IMR-90 (cell line): Measurements from ENCODE around the gene SFT2D3. TPM values are rescaled to one million over a fixed set of nuclear protein-coding genes. Genes with fewer than 3 reads are reported as not detected.

Source experiments
- ATAC-seq: fragments of 200-7000 bp; cut with Tn5 transposase; 2 replicates; pipeline ENCODE4 v1.9.1; 2020; ENCODE audit warnings: low read depth, mild to moderate bottlenecking, moderate library complexity
- BruUV-seq: library from RNA; stranded (reverse); fragments of 400-500 nt; replicated peaks from 2 replicates; lab custom pipeline; 2021; lab: Mats Ljungman, UMichigan
- CTCF ChIA-PET: fragments of 300-600 bp; formaldehyde crosslinking; extraction: SDS; loops from one replicate; lab custom pipeline; 2021; ENCODE audit warnings: antibody characterized with exemption; lab: Yijun Ruan, JAX
- POLR2A ChIA-PET: fragments of 300-600 bp; sonication (Branson Sonifier 250); formaldehyde crosslinking; loops from one replicate; lab custom pipeline; 2022; ENCODE audit warnings: antibody characterized with exemption; ENCODE audit not compliant: unreplicated experiment; lab: Charles Lee
- DNase-seq: peaks from one replicate; pipeline ENCODE4 v3.0.0; 2013
- H2AFZ ChIP-seq: replicated peaks from 2 replicates; pipeline ENCODE3; 2013; ENCODE audit warnings: low read length, mild to moderate bottlenecking; ENCODE audit not compliant: poor library complexity
- H2AK5ac ChIP-seq: 2 replicates; pipeline ENCODE4 v1.6.1; 2013; ENCODE audit warnings: low read depth, low read length, inconsistent platforms
- H2AK9ac ChIP-seq: replicated peaks from 2 replicates; pipeline ENCODE3; 2013; ENCODE audit warnings: mild to moderate bottlenecking, low read depth, low read length, moderate library complexity; ENCODE audit not compliant: poor library complexity
- H2BK120ac ChIP-seq: 2 replicates; pipeline ENCODE4 v1.6.1; 2013; ENCODE audit warnings: low read depth, low read length, inconsistent platforms
- H2BK15ac ChIP-seq: 3 replicates; pipeline ENCODE4 v1.6.1; 2013; ENCODE audit warnings: low read depth, low read length, inconsistent platforms
- H2BK20ac ChIP-seq: 2 replicates; pipeline ENCODE4 v1.6.1; 2013; ENCODE audit warnings: low read depth, mild to moderate bottlenecking, inconsistent platforms, low read length, moderate library complexity
- H2BK5ac ChIP-seq: 2 replicates; pipeline ENCODE4 v1.6.1; 2013; ENCODE audit warnings: mild to moderate bottlenecking, low read depth, low read length, inconsistent platforms; ENCODE audit not compliant: poor library complexity, severe bottlenecking
- H3K14ac ChIP-seq: replicated peaks from 2 replicates; pipeline ENCODE4 v1.6.1; 2013; ENCODE audit warnings: low read depth, low read length, inconsistent platforms
- H3K18ac ChIP-seq: 2 replicates; pipeline ENCODE4 v1.6.1; 2013; ENCODE audit warnings: low read depth, low read length, control low read depth
- H3K23ac ChIP-seq: 2 replicates; pipeline ENCODE4 v1.6.1; 2013; ENCODE audit warnings: low read depth, low read length, inconsistent platforms
- H3K27ac ChIP-seq: 2 replicates; pipeline ENCODE4 v1.5.1; 2013; ENCODE audit warnings: mild to moderate bottlenecking, control low read depth, low read length; ENCODE audit not compliant: insufficient read depth
- H3K27me3 ChIP-seq: 2 replicates; pipeline ENCODE4 v1.6.1; 2013; ENCODE audit warnings: low read length; ENCODE audit not compliant: control insufficient read depth, insufficient read depth
- H3K36me3 ChIP-seq: 2 replicates; pipeline ENCODE4 v1.6.1; 2013; ENCODE audit warnings: low read length, mixed read lengths; ENCODE audit not compliant: control insufficient read depth, insufficient read depth
- H3K4ac ChIP-seq: 2 replicates; pipeline ENCODE4 v1.6.1; 2013; ENCODE audit warnings: low read depth, low read length, inconsistent platforms
- H3K4me1 ChIP-seq: 2 replicates; pipeline ENCODE4 v1.6.1; 2013; ENCODE audit warnings: low read length, mixed read lengths; ENCODE audit not compliant: control insufficient read depth, insufficient read depth
- H3K4me2 ChIP-seq: 2 replicates; pipeline ENCODE4 v1.6.1; 2013; ENCODE audit warnings: low read depth, mild to moderate bottlenecking, control low read depth, low read length, moderate library complexity
- H3K4me3 ChIP-seq: 2 replicates; pipeline ENCODE4 v1.5.1; 2013; ENCODE audit warnings: low read depth, mild to moderate bottlenecking, control low read depth, low read length, moderate library complexity; ENCODE audit not compliant: insufficient read depth
- H3K56ac ChIP-seq: 2 replicates; pipeline ENCODE4 v1.6.1; 2013; ENCODE audit warnings: low read length, inconsistent platforms; ENCODE audit not compliant: insufficient read depth; ENCODE audit errors: extremely low read depth
- H3K79me1 ChIP-seq, 2 experiments: 2 replicates each; pipeline ENCODE4 v1.6.1; 2013; ENCODE audit warnings: low read length in 2 of 2, inconsistent platforms in 1 of 2, low read depth in 1 of 2
- H3K9ac ChIP-seq: 2 replicates; pipeline ENCODE4 v1.6.1; 2013; ENCODE audit warnings: low read depth, low read length, control low read depth
- H3K9me1 ChIP-seq: 2 replicates; pipeline ENCODE4 v1.6.1; 2013; ENCODE audit warnings: low read length, inconsistent platforms; ENCODE audit not compliant: insufficient read depth
- H3K9me3 ChIP-seq: 2 replicates; pipeline ENCODE4 v1.6.1; 2013; ENCODE audit warnings: low read length; ENCODE audit not compliant: control insufficient read depth, insufficient read depth
- H4K20me1 ChIP-seq: 2 replicates; pipeline ENCODE4 v1.6.1; 2013; ENCODE audit warnings: low read length, inconsistent platforms; ENCODE audit not compliant: insufficient read depth
- H4K5ac ChIP-seq: 2 replicates; pipeline ENCODE4 v1.6.1; 2013; ENCODE audit warnings: mild to moderate bottlenecking, low read depth, low read length, control low read depth
- H4K8ac ChIP-seq, 2 experiments: 2 replicates each; pipeline ENCODE4 v1.6.1; 2013; ENCODE audit warnings: low read depth in 2 of 2, low read length in 2 of 2, control low read depth in 1 of 2, inconsistent platforms in 1 of 2
- H4K91ac ChIP-seq: 2 replicates; pipeline ENCODE4 v1.6.1; 2013; ENCODE audit warnings: low read depth, low read length, inconsistent platforms; ENCODE audit not compliant: insufficient read depth
- CTCF ChIP-seq: conservative IDR thresholded peaks from 2 replicates; pipeline ENCODE4 v1.5.1; 2012; ENCODE audit warnings: mild to moderate bottlenecking, low read depth, low read length, improper control_type of control experiment
- ELK1 ChIP-seq: fragments of 150-350 bp; IDR thresholded peaks from 2 replicates; pipeline ENCODE4 v1.6.1; 2016; ENCODE audit warnings: low read depth, mild to moderate bottlenecking, low read length, moderate library complexity, borderline replicate concordance
- MAFK ChIP-seq: IDR thresholded peaks from 2 replicates; pipeline ENCODE4 v1.6.1; 2012; ENCODE audit warnings: low read depth, low read length, improper control_type of control experiment
- MXI1 ChIP-seq: IDR thresholded peaks from 2 replicates; pipeline ENCODE4 v1.6.1; 2012; ENCODE audit warnings: low read depth, mild to moderate bottlenecking, low read length, moderate library complexity, borderline replicate concordance
- NFE2L2 ChIP-seq: fragments of 150-350 bp; IDR thresholded peaks from 2 replicates; pipeline ENCODE4 v1.6.1; 2016; ENCODE audit warnings: low read depth, mild to moderate bottlenecking, low read length
- POLR2A ChIP-seq: IDR thresholded peaks from 2 replicates; pipeline ENCODE4 v1.6.1; 2012; ENCODE audit warnings: mild to moderate bottlenecking, low read depth, low read length
- RCOR1 ChIP-seq: IDR thresholded peaks from 2 replicates; pipeline ENCODE4 v1.6.1; 2012; ENCODE audit warnings: mild to moderate bottlenecking, low read length, improper control_type of control experiment; ENCODE audit not compliant: insufficient replicate concordance
- SMC3 ChIP-seq: fragments of 150-350 bp; IDR thresholded peaks from 2 replicates; pipeline ENCODE4 v1.6.1; 2016; ENCODE audit warnings: low read depth, mild to moderate bottlenecking, antibody characterized with exemption, low read length, moderate library complexity
- WGBS, 2 experiments: methylation state at CpG; one replicate each; pipeline versions ENCODE4 v1.1.5 to v1.1.7; 2013; ENCODE audit warnings: missing lambda C conversion rate in 2 of 2; ENCODE audit not compliant: insufficient read length in 1 of 2; ENCODE audit errors: extremely low coverage in 2 of 2; 5-methylcytosine and 5-hydroxymethylcytosine counted together
- dilution Hi-C: fragments of 300-500 bp; cut with HindIII; formaldehyde crosslinking; loops from one replicate; pipeline ENCODE4 v1.14.3; 2018; ENCODE audit warnings: low sequenced_read_pairs; ENCODE audit not compliant: unreplicated experiment
- in situ Hi-C: fragments of 300-500 bp; cut with MboI; formaldehyde crosslinking; loops from 3 replicates; pipeline ENCODE4 v1.14.3; 2019; ENCODE audit warnings: low sequenced_read_pairs, inconsistent platforms, mixed read lengths
- intact Hi-C: fragments of 100-400 bp; cut with micrococcal nuclease; formaldehyde crosslinking; loops from 2 replicates; pipeline ENCODE4 v1.10.0; 2022
- polyA plus RNA-seq, 3 experiments: library from polyadenylated mRNA; depleted of rRNA; stranded (reverse); fragments of >200 nt; gene quantifications; 2 replicates each; pipeline ENCODE4 v1.2.3, GENCODE V29; 2012; ENCODE audit warnings: low replicate concordance in 1 of 3
- total RNA-seq: library from RNA; depleted of rRNA; stranded (reverse); fragments of >200 nt; gene quantifications from 2 replicates; pipeline ENCODE4 v1.2.3, GENCODE V29; 2012

The SFT2D3 gene
- total and polyA plus RNA-seq, 2 of the 4 experiments (the other 2 are of a cell fraction), result 2.5 to 3.1 TPM

- H3K4me2 ChIP-seq, result no peak overlapping the region
- 39% methylated on average over 7 of the region's 25 CpGs; no CpG with 5 or more reads in 1 of the 2 experiments for WGBS, 2 experiments
Measured at GRCh38 chr2:127681288-127681804, 20.0 kb upstream of the SFT2D3 start.

More at GRCh38 chr2:127681288-127681804, 20.0 kb upstream of the SFT2D3 start:
- Histone ChIP-seq H2BK5ac (no peak overlapping the region), H3K4me3 (no peak overlapping the region), H4K5ac (no peak overlapping the region), H2BK120ac (no peak overlapping the region), H3K56ac (no peak overlapping the region), H4K8ac (no peak overlapping the region), H3K23ac (no peak overlapping the region), H4K20me1 (no peaks in the 10 kb centered on the region), H3K27me3 (peaks cover 22% of the 10 kb centered on the region), H3K14ac (no peak overlapping the region), H3K36me3 (no peaks in the 10 kb centered on the region), H3K9ac (no peak overlapping the region), H3K4ac (no peak overlapping the region), H2AFZ (peak overlapping the region; percentile 51), H2BK15ac (no peak overlapping the region), H3K9me1 (peaks cover 9% of the 10 kb centered on the region; the same call in 1 of the 2 replicates), H3K27ac (no peak overlapping the region), H3K18ac (no peak overlapping the region), H3K9me3 (no peaks in the 10 kb centered on the region), H3K4me1 (peaks cover 4% of the 10 kb centered on the region), H2BK20ac (no peak overlapping the region), H4K91ac (no peak overlapping the region), H3K79me1 (no peaks in the 10 kb centered on the region), H2AK9ac (peak overlapping the region; percentile 52), H2AK5ac (no peak overlapping the region)
- CTCF ChIA-PET, result no interaction called here
- no peak for TF ChIP-seq MXI1
- no peak for TF ChIP-seq SMC3
- TF ChIP-seq POLR2A, result no peak
- TF ChIP-seq MAFK, result no peak
- TF ChIP-seq ELK1, result no peak
- no peak for TF ChIP-seq NFE2L2
- TF ChIP-seq CTCF, result no peak
- no peak for TF ChIP-seq RCOR1
- in situ Hi-C loops, result no loop called here
- POLR2A ChIA-PET, result no interaction called here
- dilution Hi-C loops, result no loop called here
- no TSS peak for BruUV-seq
- ATAC-seq, result no peak
- no peak for DNase-seq
- intact Hi-C loops, result no loop called here
